GM12878 (cell line): ENCODE measurements around the gene HDHD2. TPM values are rescaled to one million over a fixed set of nuclear protein-coding genes. Genes with fewer than 3 reads are reported as not detected.

Source experiments
- BCL11A ChIP-seq: IDR thresholded peaks from 2 replicates; pipeline ENCODE4 v1.6.1; 2011; ENCODE audit warnings: low read depth, low read length
- BCL3 ChIP-seq: IDR thresholded peaks from 2 replicates; pipeline ENCODE4 v1.6.1; 2011; ENCODE audit warnings: borderline replicate concordance, low read depth, mild to moderate bottlenecking, moderate library complexity, low read length; ENCODE audit not compliant: insufficient read depth, poor library complexity, severe bottlenecking
- BRCA1 ChIP-seq: IDR thresholded peaks from 2 replicates; pipeline ENCODE4 v1.6.1; 2011; ENCODE audit warnings: low read depth, low read length, improper control_type of control experiment
- CBFB ChIP-seq: IDR thresholded peaks from 2 replicates; pipeline ENCODE4 v1.6.1; 2016; ENCODE audit warnings: antibody characterized with exemption, low read depth
- CTCF ChIP-seq, 3 experiments: IDR thresholded peaks in 2 of 3; conservative IDR thresholded peaks in 1 of 3; 2 replicates each; pipeline ENCODE4 v1.5.1; 2011; ENCODE audit warnings: low read depth in 3 of 3, low read length in 3 of 3, mild to moderate bottlenecking in 3 of 3, control low read depth in 2 of 3, moderate library complexity in 2 of 3, inconsistent platforms in 1 of 3, mixed read lengths in 1 of 3; ENCODE audit not compliant: control insufficient read depth in 2 of 3, insufficient read depth in 1 of 3; ENCODE audit errors: extremely low read depth in 1 of 3
- DPF2 ChIP-seq: fragments of 450-650 bp; IDR thresholded peaks from 2 replicates; pipeline ENCODE4 v1.6.1; 2017; ENCODE audit warnings: mild to moderate bottlenecking
- EP300 ChIP-seq, 2 experiments: fragments of 150-350 bp in 1 of 2; IDR thresholded peaks; 2 replicates each; pipeline ENCODE4 v1.6.1; 2011 to 2012; ENCODE audit warnings: low read depth in 2 of 2, low read length in 2 of 2, borderline replicate concordance in 1 of 2, improper control_type of control experiment in 1 of 2, inconsistent platforms in 1 of 2; ENCODE audit not compliant: control insufficient read depth in 1 of 2
- ETV6 ChIP-seq, 2 experiments: fragments of 450-650 bp in 1 of 2; IDR thresholded peaks in 1 of 2; conservative IDR thresholded peaks in 1 of 2; 2 replicates each; pipeline ENCODE4 v1.6.1; 2014; ENCODE audit warnings: antibody characterized with exemption in 1 of 2, borderline replicate concordance in 1 of 2, low read depth in 1 of 2, mild to moderate bottlenecking in 1 of 2, moderate library complexity in 1 of 2
- IKZF1 ChIP-seq: fragments of 450-650 bp; conservative IDR thresholded peaks from 2 replicates; pipeline ENCODE4 v1.6.1; 2017; ENCODE audit warnings: antibody characterized with exemption, mild to moderate bottlenecking
- MEF2A ChIP-seq: IDR thresholded peaks from 2 replicates; pipeline ENCODE4 v1.6.1; 2011; ENCODE audit warnings: low read depth, mild to moderate bottlenecking, low read length, moderate library complexity; ENCODE audit not compliant: insufficient read depth
- MTA3 ChIP-seq: IDR thresholded peaks from 2 replicates; pipeline ENCODE4 v1.6.1; 2012; ENCODE audit warnings: low read length, inconsistent platforms, borderline replicate concordance
- NBN ChIP-seq: fragments of 450-650 bp; IDR thresholded peaks from 2 replicates; pipeline ENCODE4 v1.6.1; 2016
- POU2F2 ChIP-seq: IDR thresholded peaks from 3 replicates; pipeline ENCODE4 v1.6.1; 2011; ENCODE audit warnings: low read depth, mild to moderate bottlenecking, low read length, borderline replicate concordance
- RAD21 ChIP-seq: IDR thresholded peaks from 2 replicates; pipeline ENCODE4 v1.6.1; 2011; ENCODE audit warnings: mild to moderate bottlenecking, low read depth, low read length, moderate library complexity; ENCODE audit not compliant: insufficient read depth
- RAD51 ChIP-seq: fragments of 450-650 bp; IDR thresholded peaks from 2 replicates; pipeline ENCODE4 v1.6.1; 2016; ENCODE audit warnings: moderate library complexity, mild to moderate bottlenecking, inconsistent platforms
- RUNX3 ChIP-seq: IDR thresholded peaks from 2 replicates; pipeline ENCODE4 v1.6.1; 2012; ENCODE audit warnings: low read length, inconsistent platforms
- SRF ChIP-seq, 2 experiments: IDR thresholded peaks; 2 replicates each; pipeline ENCODE4 v1.6.1; 2011; ENCODE audit warnings: low read depth in 2 of 2, low read length in 2 of 2, mild to moderate bottlenecking in 1 of 2, moderate library complexity in 1 of 2
- WRNIP1 ChIP-seq: IDR thresholded peaks from 2 replicates; pipeline ENCODE4 v1.6.1; 2011; ENCODE audit warnings: low read depth, low read length, improper control_type of control experiment, borderline replicate concordance
- ZBED1 ChIP-seq: IDR thresholded peaks from 2 replicates; pipeline ENCODE4 v1.6.1; 2016; ENCODE audit warnings: borderline replicate concordance
- ZBTB33 ChIP-seq: fragments of 450-650 bp; IDR thresholded peaks from 2 replicates; pipeline ENCODE4 v1.6.1; 2017; ENCODE audit warnings: mild to moderate bottlenecking
- polyA plus RNA-seq, 11 experiments: library from polyadenylated mRNA; depleted of rRNA in 4 of 11; unstranded in 6 of 11; stranded (reverse) in 5 of 11; fragments of >200 nt; fragmentation: Nextera tagmentation in 4 of 11; fragmentation: Illumina TruSeq in 1 of 11; extraction: Ambion mirVana in 4 of 11; extraction: Trizol in 1 of 11; gene quantifications; 1 replicate in 1 of 11; 2 replicates in 10 of 11; pipeline versions ENCODE4 v1.2.1 to v1.2.3, GENCODE V29; 2011 to 2016; ENCODE audit warnings: inconsistent platforms in 2 of 11, missing spikeins in 2 of 11, low read depth in 1 of 11
- total RNA-seq, 4 experiments: library from RNA; depleted of rRNA in 3 of 4; stranded (reverse); fragments of >200 nt in 3 of 4; fragmentation: Illumina TruSeq in 1 of 4; extraction: Trizol in 1 of 4; gene quantifications; 2 replicates each; pipeline versions ENCODE4 v1.2.1 to v1.2.3, GENCODE V29; 2013 to 2021

The HDHD2 gene
- total and polyA plus RNA-seq, 10 of the 15 experiments (the other 5 are each of a cell fraction or from before 2014, with no cell fraction given), result 4.6 to 29.1 (median 17.7) TPM

- TF ChIP-seq RAD21, result no peak
- peak; percentile 46; the same call in 1 of the 2 replicates for TF ChIP-seq MEF2A
- no peak for TF ChIP-seq BRCA1
- TF ChIP-seq ETV6 (conservative IDR thresholded peaks at IDR 0.05 in 1 of 2, IDR thresholded peaks at IDR 0.05 in 1 of 2; ENCODE audit: borderline replicate concordance in 1 of 2, low read depth in 1 of 2), result peak in 1 of 2 experiments; percentile 58; a peak in 1 of 4 replicates
- peak; percentile 94 for TF ChIP-seq RUNX3
- no peak for TF ChIP-seq POU2F2
- TF ChIP-seq RAD51, result no peak
- TF ChIP-seq CBFB, result peak; percentile 65; the same call in 1 of the 2 replicates
- no peak for TF ChIP-seq ZBTB33
- TF ChIP-seq BCL11A, result peak; percentile 13; the same call in 1 of the 2 replicates
- TF ChIP-seq CTCF (IDR thresholded peaks at IDR 0.05 in 2 of 3, conservative IDR thresholded peaks at IDR 0.05 in 1 of 3; ENCODE audit: control insufficient read depth in 2 of 3, extremely low read depth in 1 of 3, insufficient read depth in 1 of 3, low read depth in 3 of 3, low read length in 3 of 3), result no peak
- TF ChIP-seq WRNIP1, result no peak
- 0 out of 2 replicates have a peak, but pooled peaks have one; percentile 43 for TF ChIP-seq MTA3
- peak in 1 of 2 experiments; percentile 19; a peak in 1 of 4 replicates for TF ChIP-seq EP300 (IDR thresholded peaks at IDR 0.05; ENCODE audit: borderline replicate concordance in 1 of 2, control insufficient read depth in 1 of 2, low read depth in 2 of 2, low read length in 2 of 2)
- TF ChIP-seq NBN, result 0 out of 2 replicates have a peak, but pooled peaks have one; percentile 21
- peak; percentile 36; the same call in 1 of the 2 replicates for TF ChIP-seq IKZF1
- TF ChIP-seq DPF2, result peak; percentile 58; the same call in 1 of the 2 replicates
- TF ChIP-seq ZBED1, result peak; percentile 78; the same call in 1 of the 2 replicates
- peak in 1 of 2 experiments; percentile 59; a peak in 1 of 4 replicates for TF ChIP-seq SRF (IDR thresholded peaks at IDR 0.05; ENCODE audit: low read depth in 2 of 2, low read length in 2 of 2)
- peak; percentile 78 for TF ChIP-seq BCL3
Observed at GRCh38 chr18:47120428-47120827, 29.9 kb downstream of the HDHD2 start (continued).
